Activated CD4-positive, CD25-positive, alpha-beta regulatory T cell (primary cell): ENCODE results near the gene DUSP9.
"Not testable (repeated sequence)": the region's sequence is repeated elsewhere in the genome, so short reads cannot be mapped to it uniquely, and the experiment has no call there.

Experiments used
- DNase-seq, 4 experiments: peaks; one replicate each; lab custom pipeline; 2025; lab: John Stamatoyannopoulos, UW

The DUSP9 gene

GRCh38 chrX:153646620-153647373, at the start of gene DUSP9:
Gene DUSP9, plus strand, starts transcription at chrX:153647203. Its CDS starts 751 bp downstream, at chrX:153647954.
- DNase-seq: no peak

DNA sequence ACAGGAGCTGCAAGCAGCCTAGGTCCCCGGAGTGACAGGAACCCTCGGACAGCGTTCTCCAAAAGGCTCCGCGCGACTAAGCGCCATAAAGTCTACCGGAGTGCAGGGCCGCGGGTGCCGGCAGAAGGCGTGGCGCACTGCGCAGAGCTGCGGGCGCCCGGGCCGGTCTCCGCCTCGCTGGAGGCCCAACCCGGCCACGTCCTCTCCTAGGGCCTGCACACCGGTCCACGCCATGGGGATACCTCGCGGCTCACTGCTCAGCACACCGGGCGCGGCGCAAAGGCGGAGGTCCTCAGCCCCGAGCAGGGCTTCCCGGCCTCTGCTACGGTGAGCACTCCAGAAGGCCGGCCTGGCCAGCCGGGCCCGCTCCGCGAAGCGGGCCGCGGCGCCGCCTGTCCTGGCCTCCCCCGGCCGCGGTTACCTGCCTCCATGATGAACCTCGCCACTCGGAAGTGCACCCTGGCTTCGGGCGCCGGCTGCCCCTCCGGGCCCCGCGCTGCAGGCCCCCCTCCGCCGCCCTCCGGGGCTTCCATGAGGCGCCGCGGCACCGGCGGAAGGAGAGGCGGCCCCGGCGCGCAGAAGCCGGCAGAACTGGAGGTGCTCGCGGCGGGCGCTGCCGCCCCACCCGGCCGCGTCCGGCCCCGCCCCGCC, 48.3 kb upstream of the DUSP9 start, which contains the start of gene CCNQ:
Gene CCNQ (minus strand): TSS at position 599 of the 651 bp plus-strand sequence. CDS start 66 bp downstream, at position 533.
- no peak for DNase-seq

DNA sequence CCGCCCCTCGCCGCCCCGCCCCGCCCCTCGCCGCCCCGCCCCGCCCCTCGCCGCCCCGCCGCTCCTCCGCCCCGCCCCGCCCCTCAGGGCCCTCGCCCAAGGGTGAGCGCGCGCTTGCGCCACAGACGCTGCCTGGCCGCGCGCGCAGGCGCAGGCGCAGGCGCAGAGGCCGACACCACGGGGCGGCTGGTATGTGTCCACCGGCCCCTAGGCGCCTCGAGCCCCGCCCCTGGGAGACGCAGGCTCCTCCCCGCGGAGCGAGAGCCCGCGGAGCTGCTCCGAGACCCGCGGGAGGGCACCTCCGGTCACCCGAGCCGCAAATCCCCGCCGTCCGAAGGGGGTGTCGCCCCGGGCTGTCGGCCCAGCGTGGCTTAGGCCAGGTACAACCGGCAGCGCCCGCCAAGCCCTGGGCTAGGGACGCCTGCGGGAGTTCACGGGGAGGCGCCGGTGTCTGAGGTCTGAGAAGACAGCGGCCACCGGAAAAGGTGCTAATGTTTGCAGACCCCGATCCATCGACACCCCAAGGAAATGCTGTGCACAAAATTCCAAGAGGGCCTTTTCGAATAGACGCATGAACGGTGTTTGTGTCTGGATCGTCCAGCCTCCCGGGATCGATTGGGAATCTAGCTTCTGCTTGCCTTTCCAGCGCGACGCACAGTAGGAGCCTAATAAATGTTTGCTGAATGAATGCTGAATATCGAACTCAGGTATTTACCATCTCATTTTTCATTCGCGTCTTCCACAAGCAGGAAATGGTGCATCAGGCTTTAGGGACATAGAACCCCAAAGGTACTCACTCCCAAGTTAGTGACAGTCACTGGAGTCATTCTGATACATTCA, 47.6 kb upstream of the DUSP9 start:
- peak; percentile 52 to 76 (median 68) for DNase-seq

DNA sequence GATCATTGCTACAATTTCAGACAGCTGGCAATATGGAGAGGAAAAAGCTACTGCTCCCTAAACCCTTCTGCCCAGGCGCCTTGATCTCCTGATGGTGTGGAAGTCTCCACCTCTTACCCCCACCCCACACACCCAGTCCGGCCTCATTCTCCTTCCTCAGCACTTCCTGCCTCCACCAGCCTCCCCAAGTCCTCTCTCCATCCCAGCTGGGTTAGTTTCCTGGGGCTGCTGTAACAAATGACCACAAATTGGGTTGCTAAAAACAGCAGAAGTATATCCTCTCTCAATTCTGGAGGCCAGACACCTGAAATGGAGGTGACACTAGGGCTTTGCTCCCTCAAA, 47.0 kb upstream of the DUSP9 start:
- no peak for DNase-seq

GRCh38 chrX:153600921-153601320, 46.1 kb upstream of the DUSP9 start:
- no peak for DNase-seq

DNA sequence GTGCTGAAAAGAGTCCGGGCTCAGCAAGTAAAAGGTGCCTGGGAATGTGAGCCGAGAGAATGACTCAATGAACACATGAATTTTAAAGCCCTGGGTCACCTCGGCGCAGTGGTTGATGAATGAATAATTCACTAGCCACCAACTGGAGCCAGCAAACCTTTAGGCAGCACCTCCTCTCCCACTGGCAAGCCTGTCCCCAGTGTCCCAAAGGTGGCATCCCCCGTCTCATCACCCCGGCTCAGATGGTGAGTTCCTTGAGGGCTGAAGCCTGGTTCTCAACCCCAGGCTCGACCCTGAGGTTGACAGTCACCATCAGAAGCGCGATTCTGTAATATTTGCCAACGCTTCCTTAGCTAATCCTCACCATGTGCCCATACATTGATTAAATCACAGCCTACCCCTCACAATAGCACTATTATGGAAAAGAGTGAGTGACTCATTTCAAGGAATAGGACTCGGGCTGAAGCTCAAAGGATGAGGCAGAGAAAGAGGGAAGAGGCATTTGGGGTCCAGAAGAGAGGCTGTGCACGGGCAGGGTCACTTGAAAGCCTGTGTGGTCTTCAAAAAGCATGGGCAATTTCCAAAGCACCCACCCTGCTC, 45.4 kb upstream of the DUSP9 start:
- no peak for DNase-seq

- DNase-seq: no peak
Observed at GRCh38 chrX:153602601-153603000, 44.4 kb upstream of the DUSP9 start.

DNA sequence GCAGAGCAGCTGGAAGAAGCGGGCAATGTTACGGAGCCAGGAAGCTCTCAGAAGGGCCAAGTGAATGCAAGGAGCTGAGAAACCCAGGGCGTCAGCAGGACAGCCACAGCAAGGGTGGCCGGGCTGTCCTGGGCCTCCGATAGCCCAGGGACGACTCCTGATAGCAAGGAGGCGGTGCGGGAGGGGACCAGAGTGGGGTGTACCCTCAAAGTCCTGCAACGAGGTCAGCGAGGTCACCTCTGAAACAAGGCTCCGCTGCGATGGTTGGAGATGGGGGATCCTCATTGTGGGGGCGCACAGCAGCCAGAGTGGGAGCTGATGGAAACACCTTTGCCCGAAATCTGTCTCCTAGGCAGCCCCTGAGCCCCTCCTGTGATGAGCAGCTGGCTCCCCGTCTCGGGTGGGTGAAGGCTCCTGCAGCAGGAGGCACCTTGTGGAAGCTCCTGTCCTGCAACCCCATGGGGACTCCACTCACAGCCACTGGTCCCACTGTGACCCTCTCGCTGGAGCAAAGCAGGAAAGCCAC, 43.8 kb upstream of the DUSP9 start:
- no peak for DNase-seq

- not testable (repeated sequence) for DNase-seq
Observed at GRCh38 chrX:153604666-153605380, 42.2 kb upstream of the DUSP9 start.

GRCh38 chrX:153606503-153606902, 40.5 kb upstream of the DUSP9 start:
- no peak for DNase-seq

DNA sequence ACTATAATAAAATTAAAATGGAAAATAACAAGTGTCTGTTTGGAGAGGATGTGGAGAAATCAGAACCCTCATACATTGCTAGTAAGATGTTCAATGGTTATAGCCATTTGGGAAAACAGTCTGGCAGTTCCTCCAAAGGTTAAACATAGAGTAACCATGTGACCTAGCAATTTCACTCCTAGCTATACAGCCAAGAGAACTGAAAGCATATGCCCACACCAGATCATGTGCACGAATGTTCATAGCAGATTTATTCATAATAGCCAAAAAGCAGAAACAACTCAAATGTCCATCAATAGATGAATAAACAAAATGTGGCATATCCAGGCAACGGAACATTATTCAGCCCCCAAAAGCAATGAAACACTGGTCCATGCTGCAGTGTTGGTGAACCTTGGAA, 38.6 kb upstream of the DUSP9 start:
- no peak for DNase-seq

DNA sequence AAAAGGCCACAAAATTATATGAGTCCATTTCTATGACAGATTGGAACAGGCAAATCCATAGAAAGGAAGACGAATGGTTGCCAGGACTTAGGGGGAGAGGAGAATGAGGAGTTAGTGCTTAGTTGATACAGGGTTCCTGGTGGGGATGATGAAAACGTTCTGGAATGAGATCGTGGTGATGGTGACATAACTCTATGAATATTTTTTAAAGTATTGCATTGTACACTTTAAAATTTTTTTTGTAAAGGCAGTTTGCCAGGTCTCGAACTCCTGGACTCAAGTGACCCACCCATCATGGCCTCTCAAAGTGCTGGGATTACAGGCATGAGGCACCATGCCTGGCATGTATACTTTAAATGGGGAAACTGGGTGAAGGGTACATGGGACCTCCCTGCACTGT, 38.2 kb upstream of the DUSP9 start:
- no peak for DNase-seq

DNA sequence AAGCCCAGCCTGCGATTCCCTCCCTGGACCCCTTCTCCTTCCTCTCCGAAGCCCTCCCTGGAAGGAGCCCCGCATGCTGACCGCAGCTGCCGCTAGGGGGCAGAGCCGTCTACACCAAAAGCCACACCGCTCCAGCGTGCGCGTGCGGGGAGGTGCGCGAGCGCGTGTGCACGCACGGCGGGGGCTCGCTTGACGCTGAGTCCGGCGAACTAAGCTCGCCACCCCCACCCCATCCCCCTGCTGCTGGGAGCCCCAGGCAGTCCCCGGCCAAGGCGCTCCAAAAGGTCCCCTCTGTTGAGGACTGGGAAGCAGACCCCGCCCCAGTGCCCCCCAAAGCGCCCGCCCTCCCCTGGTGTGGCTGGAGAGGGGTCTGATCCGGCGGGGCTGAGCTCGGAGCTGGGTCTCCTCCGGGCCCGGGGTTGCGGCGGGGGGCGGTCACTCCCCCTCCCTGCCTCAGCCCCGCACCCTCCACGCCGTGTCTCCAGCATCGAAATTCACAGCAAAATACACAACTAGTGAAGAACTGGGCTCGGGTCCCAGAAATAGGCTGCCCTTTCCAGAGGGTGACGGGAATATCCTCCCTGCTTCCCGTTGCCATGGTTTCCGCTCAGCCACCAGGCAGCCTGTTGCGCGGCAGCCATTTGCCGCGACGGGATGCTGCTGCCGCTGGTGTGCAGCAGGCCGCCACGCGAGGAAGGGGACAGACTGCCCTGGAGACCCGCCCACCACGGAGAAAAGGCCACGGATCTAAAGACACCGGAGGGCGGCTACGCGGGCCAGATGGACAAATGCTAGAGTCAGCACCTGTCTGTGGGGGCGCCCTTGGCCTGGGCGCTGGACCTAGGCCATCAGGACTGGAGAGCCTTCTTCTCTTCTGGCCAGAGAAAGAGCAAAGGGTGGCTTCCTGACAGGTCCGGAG, 36.8 kb upstream of the DUSP9 start:
- DNase-seq: peak; percentile 57 to 66 (median 64)

GRCh38 chrX:153610836-153611213, 36.2 kb upstream of the DUSP9 start:
- DNase-seq: no peak

GRCh38 chrX:153611298-153612095, 35.5 kb upstream of the DUSP9 start:
- DNase-seq: no peak

- DNase-seq: no peak
Observed at GRCh38 chrX:153612413-153612812, 34.6 kb upstream of the DUSP9 start.

DNA sequence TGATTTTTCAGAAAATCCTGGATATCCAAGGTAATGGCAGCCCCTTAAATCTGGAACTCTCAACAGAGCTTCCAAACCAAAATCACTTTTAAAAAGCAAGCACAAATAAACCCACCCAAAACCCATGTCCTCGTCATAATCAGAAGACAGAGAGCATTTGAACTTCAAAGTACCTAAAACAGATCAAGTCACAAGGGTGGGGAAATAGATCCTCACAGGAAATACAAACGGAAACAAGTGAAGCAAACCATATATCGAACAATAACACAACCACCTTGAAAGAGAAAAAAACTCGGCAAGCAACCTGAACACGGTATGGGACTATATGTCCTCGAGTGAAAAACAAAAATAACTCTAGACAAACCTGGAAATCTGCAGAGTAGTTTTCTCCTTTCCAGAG, 32.2 kb upstream of the DUSP9 start:
- DNase-seq: no peak

GRCh38 chrX:153620576-153620975, 26.4 kb upstream of the DUSP9 start:
- no peak for DNase-seq

GRCh38 chrX:153621949-153622598, 24.9 kb upstream of the DUSP9 start:
- no peak for DNase-seq
